K562 (cell line): ENCODE data around the gene ST6GALNAC3. TPM values are rescaled to one million over a fixed set of nuclear protein-coding genes. Genes with fewer than 3 reads are reported as not detected.

Experiments used
- ATAC-seq: fragments of 200-7000 bp; cut with Tn5 transposase; 3 replicates; pipeline ENCODE4 v1.9.1; 2020; ENCODE audit warnings: moderate library complexity
- BruUV-seq: library from RNA; stranded (reverse); fragments of 400-500 nt; replicated peaks from 2 replicates; lab custom pipeline; 2021; lab: Mats Ljungman, UMichigan
- CTCF ChIA-PET: fragments of 300-600 bp; formaldehyde crosslinking; extraction: SDS; loops from one replicate; lab custom pipeline; 2021; ENCODE audit warnings: low intra/inter-chr PET ratio; lab: Yijun Ruan, JAX
- POLR2A ChIA-PET: fragments of 300-600, 350-650 bp; sonication (Branson Sonifier 250); formaldehyde crosslinking; extraction: SDS; loops from one replicate; lab custom pipeline; 2021; ENCODE audit warnings: antibody characterized with exemption, inconsistent platforms; lab: Yijun Ruan, JAX
- DNase-seq, 4 experiments: peaks; one replicate each; pipeline versions ENCODE4 v3.0.0 to v3.0.0-alpha.2; 2011 to 2018; ENCODE audit warnings: low spot score in 3 of 4, mixed read lengths in 3 of 4; ENCODE audit errors: extremely low read depth in 1 of 4
- FAIRE-seq: peaks from 2 replicates; lab custom pipeline; 2011; peaks lifted over from hg19 to GRCh38; lab: Jason Lieb, UNC
- H2AFZ ChIP-seq: 2 replicates; pipeline ENCODE4 v1.6.0; 2011; ENCODE audit warnings: low read depth, low read length, control low read depth, inconsistent platforms
- H3K27ac ChIP-seq: fragments of 200-600 bp; 3 replicates; pipeline ENCODE4 v1.8.0; 2011; ENCODE audit warnings: low read depth, mild to moderate bottlenecking, control low read depth, inconsistent platforms, low read length, moderate library complexity, mixed read lengths; ENCODE audit errors: extremely low read depth
- H3K27me3 ChIP-seq, 2 experiments: fragments of 300-600 bp in 1 of 2; 2 replicates in 1 of 2; 3 replicates in 1 of 2; pipeline versions ENCODE4 v1.6.0 to v1.8.0; 2011; ENCODE audit warnings: inconsistent platforms in 2 of 2, low read length in 2 of 2, mild to moderate bottlenecking in 1 of 2, mixed read lengths in 1 of 2, moderate library complexity in 1 of 2; ENCODE audit not compliant: control insufficient read depth in 2 of 2, insufficient read depth in 2 of 2
- H3K36me3 ChIP-seq: fragments of 300-600 bp; 3 replicates; pipeline ENCODE4 v1.8.0; 2011; ENCODE audit warnings: mild to moderate bottlenecking, low read length, inconsistent platforms; ENCODE audit not compliant: control insufficient read depth, insufficient read depth
- H3K4me1 ChIP-seq, 2 experiments: fragments of 200-600 bp in 1 of 2; replicated peaks in 1 of 2; 2 replicates in 1 of 2; 3 replicates in 1 of 2; pipeline versions ENCODE4 v1.5.1 to v1.8.0; 2011; ENCODE audit warnings: inconsistent platforms in 2 of 2, low read length in 2 of 2, mild to moderate bottlenecking in 1 of 2, mixed read lengths in 1 of 2, moderate library complexity in 1 of 2; ENCODE audit not compliant: control insufficient read depth in 2 of 2, insufficient read depth in 2 of 2
- H3K4me2 ChIP-seq: 2 replicates; pipeline ENCODE4 v1.6.1; 2011; ENCODE audit warnings: low read length, control low read depth, inconsistent platforms, mixed read lengths; ENCODE audit not compliant: insufficient read depth
- H3K4me3 ChIP-seq: fragments of 200-600 bp; sonication (generic), shearing (Covaris generic); 2 replicates; pipeline ENCODE4 v1.5.1; 2016; ENCODE audit warnings: control low read depth, inconsistent platforms
- H3K79me2 ChIP-seq: fragments of 200-600 bp; 3 replicates; pipeline ENCODE4 v1.8.0; 2011; ENCODE audit warnings: low read length, inconsistent platforms; ENCODE audit not compliant: control insufficient read depth, insufficient read depth
- H3K9ac ChIP-seq, 2 experiments: 2 replicates each; pipeline versions ENCODE4 v1.6.0 to v1.6.1; 2011; ENCODE audit warnings: low read depth in 2 of 2, low read length in 2 of 2, control low read depth in 1 of 2, inconsistent platforms in 1 of 2, mild to moderate bottlenecking in 1 of 2, mixed read lengths in 1 of 2; ENCODE audit not compliant: insufficient read depth in 1 of 2
- H3K9me1 ChIP-seq: one replicate; pipeline ENCODE4 v1.6.0; 2011; ENCODE audit warnings: inconsistent platforms, mild to moderate bottlenecking, low read length, moderate library complexity; ENCODE audit not compliant: control insufficient read depth, insufficient read depth
- H3K9me3 ChIP-seq: replicated peaks from 2 replicates; pipeline ENCODE4 v1.5.1; 2011; ENCODE audit warnings: low read depth, low read length, inconsistent platforms; ENCODE audit not compliant: control insufficient read depth, insufficient read depth
- H4K20me1 ChIP-seq: replicated peaks from 2 replicates; pipeline ENCODE4 v1.6.1; 2011; ENCODE audit warnings: low read length, inconsistent platforms, mixed read lengths; ENCODE audit not compliant: control insufficient read depth, insufficient read depth
- ADNP ChIP-seq: fragments of 200-800 bp; sonication (Bioruptor generic); IDR thresholded peaks from 2 replicates; pipeline ENCODE4 v1.6.1; 2016; ENCODE audit warnings: missing genetic modification characterization, missing compliant biosample characterization
- BACH1 ChIP-seq: fragments of 200-800 bp; sonication (Bioruptor generic); IDR thresholded peaks from 2 replicates; pipeline ENCODE4 v1.6.1; 2016; ENCODE audit warnings: missing genetic modification characterization, missing compliant biosample characterization
- BRF2 ChIP-seq: IDR thresholded peaks from 3 replicates; pipeline ENCODE4 v1.6.1; 2011; ENCODE audit warnings: borderline replicate concordance, mild to moderate bottlenecking; ENCODE audit not compliant: insufficient read length, insufficient read depth
- CBFA2T3 ChIP-seq: fragments of 450-650 bp; IDR thresholded peaks from 2 replicates; pipeline ENCODE4 v1.6.1; 2017
- CREB1 ChIP-seq, 2 experiments: sonication (generic) in 1 of 2; formaldehyde crosslinking in 1 of 2; IDR thresholded peaks; 2 replicates each; pipeline versions ENCODE4 v1.6.1 to v1.8.0; 2012 to 2022; ENCODE audit warnings: inconsistent platforms in 1 of 2, mild to moderate bottlenecking in 1 of 2, missing genetic modification reagents in 1 of 2, moderate library complexity in 1 of 2
- HLTF ChIP-seq: fragments of 450-650 bp; IDR thresholded peaks from 2 replicates; pipeline ENCODE4 v1.6.1; 2016
- MLLT1 ChIP-seq, 2 experiments: fragments of 450-650 bp; IDR thresholded peaks; 2 replicates each; pipeline ENCODE4 v1.6.1; 2016
- NCOR1 ChIP-seq: fragments of 450-650 bp; IDR thresholded peaks from 2 replicates; pipeline ENCODE4 v1.6.1; 2016; ENCODE audit warnings: mild to moderate bottlenecking, moderate library complexity
- NFXL1 ChIP-seq: fragments of 450-650 bp; formaldehyde crosslinking; IDR thresholded peaks from 2 replicates; pipeline ENCODE4 v1.4.0; 2021; ENCODE audit warnings: mild to moderate bottlenecking
- POLR2AphosphoS5 ChIP-seq: IDR thresholded peaks from 2 replicates; pipeline ENCODE4 v1.6.1; 2011; ENCODE audit warnings: mild to moderate bottlenecking, low read depth, low read length, moderate library complexity; ENCODE audit not compliant: control insufficient read depth, insufficient read depth
- SIX5 ChIP-seq, 2 experiments: IDR thresholded peaks; 2 replicates each; pipeline ENCODE4 v1.6.1; 2011; ENCODE audit warnings: low read length in 2 of 2, borderline replicate concordance in 1 of 2, low read depth in 1 of 2, mild to moderate bottlenecking in 1 of 2, moderate library complexity in 1 of 2; ENCODE audit not compliant: insufficient read depth in 1 of 2
- STAT5A ChIP-seq: IDR thresholded peaks from 2 replicates; pipeline ENCODE4 v1.6.1; 2012; ENCODE audit warnings: low read length, inconsistent platforms, borderline replicate concordance
- STAT5B ChIP-seq: fragments of 250-450 bp; sonication (Bioruptor Pico); IDR thresholded peaks from 2 replicates; pipeline ENCODE4 v1.8.0; 2021; ENCODE audit warnings: mild to moderate bottlenecking, inconsistent platforms
- XRCC5 ChIP-seq: fragments of 200-400 bp; formaldehyde crosslinking; IDR thresholded peaks from 2 replicates; pipeline ENCODE4 v1.6.1; 2017; ENCODE audit warnings: low read depth, mild to moderate bottlenecking, low read length
- ZNF431 ChIP-seq: sonication (generic); formaldehyde crosslinking; IDR thresholded peaks from 2 replicates; pipeline ENCODE4 v1.8.0; 2022; ENCODE audit warnings: mild to moderate bottlenecking, missing genetic modification reagents
- ZNF436 ChIP-seq: fragments of 250-450, 450-650 bp; sonication (Bioruptor Pico); formaldehyde crosslinking; IDR thresholded peaks from 2 replicates; pipeline ENCODE4 v1.7.0; 2020; ENCODE audit warnings: mild to moderate bottlenecking
- ZNF707 ChIP-seq: fragments of 250-450 bp; sonication (Bioruptor Pico); conservative IDR thresholded peaks from 2 replicates; pipeline ENCODE4 v1.8.0; 2022; ENCODE audit warnings: inconsistent platforms, mild to moderate bottlenecking, moderate library complexity
- WGBS: fragments of 100-300 bp; shearing (Covaris generic); methylation state at CpG from one replicate; pipeline ENCODE4 v1.1.6; 2016; ENCODE audit warnings: low coverage, mixed read lengths; ENCODE audit not compliant: insufficient coverage; ENCODE audit errors: missing lambda C conversion rate; 5-methylcytosine and 5-hydroxymethylcytosine counted together
- in situ Hi-C: fragments of 300-500 bp; cut with MboI; formaldehyde crosslinking; loops from 4 replicates; pipeline ENCODE4 v1.15.0; 2018; ENCODE audit warnings: inconsistent platforms, mixed read lengths
- intact Hi-C: fragments of 100-400 bp; cut with micrococcal nuclease; formaldehyde crosslinking; loops from 2 replicates; pipeline ENCODE4 v1.14.2; 2022
- polyA plus RNA-seq, 8 experiments: library from polyadenylated mRNA; depleted of rRNA in 4 of 8; stranded (reverse) in 5 of 8; unstranded in 3 of 8; fragments of >200 nt; fragmentation: Nextera tagmentation in 2 of 8; fragmentation: Illumina TruSeq in 1 of 8; extraction: Ambion mirVana in 2 of 8; extraction: Trizol in 1 of 8; gene quantifications; 2 replicates each; pipeline versions ENCODE4 v1.2.1 to v1.2.3, GENCODE V29; 2011 to 2014; ENCODE audit warnings: inconsistent platforms in 1 of 8, missing spikeins in 1 of 8
- total RNA-seq, 7 experiments: library from RNA; depleted of rRNA in 6 of 7; stranded (reverse); fragments of >200 nt in 6 of 7; fragmentation: Illumina TruSeq in 2 of 7; extraction: Trizol in 2 of 7; gene quantifications; 2 replicates each; pipeline versions ENCODE4 v1.2.1 to v1.2.3, GENCODE V29; 2011 to 2021; ENCODE audit warnings: low replicate concordance in 1 of 7

Gene ST6GALNAC3
- total and polyA plus RNA-seq, 9 of the 15 experiments (the other 6 are each of a cell fraction or from before 2014, with no cell fraction given), result 0.04 to 0.29 (median 0.18) TPM; not detected in 6

GRCh38 chr1:76125473-76126219, 51.1 kb downstream of the ST6GALNAC3 start (continued):
- TF ChIP-seq ADNP (tag) (no peak), HLTF (no peak), POLR2AphosphoS5 (no peak), ZNF431 (CRISPR knock-in tag) (no peak), BRF2 (no peak), NFXL1 (CRISPR knock-in tag) (no peak)

- no peak for DNase-seq
- Histone ChIP-seq H3K79me2 (no peaks in the 10 kb centered on the region), H3K4me3 (no peak overlapping the region), H3K9me1 (peaks cover 2% of the 10 kb centered on the region), H3K27me3 (no peaks in the 10 kb centered on the region), H3K9ac (no peak overlapping the region), H4K20me1 (no peaks in the 10 kb centered on the region), H3K4me2 (no peak overlapping the region), H3K27ac (no peak overlapping the region), H2AFZ (no peak overlapping the region), H3K9me3 (no peaks in the 10 kb centered on the region), H3K4me1 (no peaks in the 10 kb centered on the region), H3K36me3 (no peaks in the 10 kb centered on the region)
- no TSS peak for BruUV-seq
- FAIRE-seq, result no peak
- no peak for ATAC-seq
- WGBS, result 0% methylated on average over 5 of the region's 5 CpGs
- intact Hi-C loops, result no loop called here
- CTCF ChIA-PET, result no interaction called here
- POLR2A ChIA-PET, result no interaction called here
- no peak for TF ChIP-seq CREB1 (IDR thresholded peaks at IDR 0.05)
- TF ChIP-seq CREB1 (CRISPR knock-in tag; IDR thresholded peaks at IDR 0.05), result no peak
- no peak for TF ChIP-seq STAT5A
- TF ChIP-seq CBFA2T3, result no peak
- no peak for TF ChIP-seq STAT5B
- TF ChIP-seq SIX5 (IDR thresholded peaks at IDR 0.05; ENCODE audit: borderline replicate concordance in 1 of 2, insufficient read depth in 1 of 2, low read depth in 1 of 2, low read length in 2 of 2), result no peak
- no peak for TF ChIP-seq ZNF707 (CRISPR knock-in tag)
- no peak for TF ChIP-seq XRCC5
- no peak for TF ChIP-seq ZNF436 (CRISPR knock-in tag)
- no peak for TF ChIP-seq NCOR1
- TF ChIP-seq MLLT1 (IDR thresholded peaks at IDR 0.05), result no peak
- no peak for TF ChIP-seq BRF2
- no peak for TF ChIP-seq BACH1 (tag)
- in situ Hi-C loops, result no loop called here
Measured at GRCh38 chr1:76128096-76128495, 53.5 kb downstream of the ST6GALNAC3 start.
